Stomach (tissue), 9 donors: ENCODE measurements around the gene SLC36A2. TPM values are rescaled to one million over a fixed set of nuclear protein-coding genes. Genes with fewer than 3 reads are reported as not detected.

Source experiments
- DNase-seq, 2 donors: peaks; one replicate each; pipeline versions ENCODE4 v3.0.0 to v3.0.0-alpha.2; 2013 to 2019
- H3K27ac ChIP-seq, 5 donors: fragments of 200-600 bp in 4 of 5; sonication (generic) in 4 of 5; one replicate each; pipeline ENCODE4 v1.5.1; 2013 to 2019; ENCODE audit warnings: mild to moderate bottlenecking in 1 of 5, moderate library complexity in 1 of 5
- H3K27me3 ChIP-seq, 3 donors: fragments of 200-600 bp; sonication (generic); one replicate each; pipeline ENCODE4 v1.5.1; 2017 to 2019; ENCODE audit warnings: mixed run types in 1 of 3
- H3K36me3 ChIP-seq, 4 donors: fragments of 200-600 bp; sonication (generic); 1 replicate in 3 of 4; 2 replicates in 1 of 4; pipeline ENCODE4 v1.5.1; 2016 to 2019
- H3K4me1 ChIP-seq, 4 donors: fragments of 200-600 bp; sonication (generic); one replicate each; pipeline ENCODE4 v1.5.1; 2016 to 2019
- H3K4me3 ChIP-seq, 4 donors: fragments of 200-600 bp; sonication (generic) in 3 of 4; one replicate each; pipeline ENCODE4 v1.5.1; 2016 to 2019; ENCODE audit warnings: mild to moderate bottlenecking in 1 of 4
- H3K9me3 ChIP-seq, 4 donors: fragments of 200-600 bp; sonication (generic); one replicate each; pipeline ENCODE4 v1.5.1; 2016 to 2019
- CTCF ChIP-seq, 7 experiments: fragments of 450-650 bp in 4 of 7; fragments of 200-600 bp in 3 of 7; sonication (generic) in 3 of 7; IDR thresholded peaks; one replicate each; pipeline ENCODE4 v1.5.1; 2016 to 2019; ENCODE audit warnings: antibody characterized with exemption in 7 of 7, control low read depth in 2 of 7, mild to moderate bottlenecking in 1 of 7
- EP300 ChIP-seq: sonication (generic); formaldehyde crosslinking; IDR thresholded peaks from one replicate; pipeline ENCODE4 v1.6.1; 2017; ENCODE audit warnings: antibody characterized with exemption
- POLR2A ChIP-seq, 4 donors: fragments of 450-650 bp; IDR thresholded peaks; one replicate each; pipeline ENCODE4 v1.6.1; 2016; ENCODE audit warnings: antibody characterized with exemption in 4 of 4, control low read depth in 2 of 4, mild to moderate bottlenecking in 1 of 4, moderate library complexity in 1 of 4
- POLR2AphosphoS5 ChIP-seq, 3 donors: sonication (generic); formaldehyde crosslinking; IDR thresholded peaks; one replicate each; pipeline ENCODE4 v1.6.1; 2016; ENCODE audit warnings: antibody characterized with exemption in 3 of 3
- WGBS, 5 donors: extraction: QIAGEN DNeasy Blood & Tissue Kit in 3 of 5; methylation state at CpG; one replicate each; pipeline versions ENCODE4 v1.1.5 to v1.1.7; 2013 to 2018; 5-methylcytosine and 5-hydroxymethylcytosine counted together
- intact Hi-C: fragments of 100-400 bp; cut with DNase I; formaldehyde crosslinking; loops from one replicate; pipeline ENCODE4 v1.15.1; 2023; ENCODE audit warnings: low total_unique reads
- polyA plus RNA-seq, 3 donors: library from polyadenylated mRNA; stranded (reverse); fragments of 200-250 nt; gene quantifications; one replicate each; pipeline ENCODE4 v1.2.3, GENCODE V29; 2013
- total RNA-seq, 5 donors: library from RNA; depleted of rRNA; stranded (reverse); fragments of >200 nt; gene quantifications; one replicate each; pipeline versions ENCODE4 v1.1.0 to v1.2.3, GENCODE V29; 2014 to 2016
- donor health status: healthy with polysubstance abuse.
- donor health status: Bipolar disorder and iron deficiency.
- donor health status: healthy.

SLC36A2 gene
- total and polyA plus RNA-seq, 8 donors = not detected

DNA sequence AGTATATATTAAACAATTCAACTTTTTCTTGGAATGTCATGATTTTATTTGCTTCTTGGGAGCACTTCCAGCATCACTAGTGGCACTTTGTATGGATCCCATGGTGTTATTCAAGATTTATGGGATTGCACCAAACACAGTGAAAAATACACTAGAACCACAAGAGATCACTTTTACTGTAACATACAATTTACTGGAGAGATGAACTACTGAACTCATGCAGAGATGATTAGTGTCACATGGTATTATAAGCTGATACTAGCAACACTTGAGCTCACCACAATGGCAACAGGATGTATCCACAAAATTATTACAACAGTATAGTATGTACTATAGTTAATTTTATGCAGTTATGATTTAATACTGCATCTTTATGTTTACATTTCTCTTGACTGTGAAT, 16.3 kb upstream of the SLC36A2 start:
- intact Hi-C loops = no loop called here
- no peak overlapping the region for H3K4me3 ChIP-seq
- no peak for TF ChIP-seq POLR2AphosphoS5 (IDR thresholded peaks at IDR 0.05)
- no peak for TF ChIP-seq EP300
- no peak for TF ChIP-seq CTCF (IDR thresholded peaks at IDR 0.05)
- no peak for TF ChIP-seq POLR2A (IDR thresholded peaks at IDR 0.05)
- no peaks in the 10 kb centered on the region for H3K4me1 ChIP-seq
- peaks cover 3 to 59% (median 54%) of the 10 kb centered on the region in 4 donors for H3K9me3 ChIP-seq
- H3K27ac ChIP-seq = no peak overlapping the region
- DNase-seq = no peak
- no peaks in the 10 kb centered on the region for H3K27me3 ChIP-seq
- no peaks in the 10 kb centered on the region for H3K36me3 ChIP-seq

GRCh38 chr5:151362970-151363369, 15.6 kb upstream of the SLC36A2 start:
- WGBS, 5 donors = 73 to 83% (median 79%) methylated on average over 3 of the region's 3 CpGs

GRCh38 chr5:151359391-151359790, 12.0 kb upstream of the SLC36A2 start:
- H3K9me3 ChIP-seq = peaks cover 0 to 23% (median 16%) of the 10 kb centered on the region in 4 donors
- no peaks in the 10 kb centered on the region for H3K27me3 ChIP-seq
- TF ChIP-seq POLR2AphosphoS5 (IDR thresholded peaks at IDR 0.05) (no peak), POLR2A (IDR thresholded peaks at IDR 0.05) (no peak), EP300 (no peak), CTCF (IDR thresholded peaks at IDR 0.05) (no peak)
- intact Hi-C loops = no loop called here
- H3K27ac ChIP-seq = no peak overlapping the region
- no peak for DNase-seq
- no peaks in the 10 kb centered on the region for H3K36me3 ChIP-seq
- H3K4me1 ChIP-seq = no peaks in the 10 kb centered on the region
- no peak overlapping the region for H3K4me3 ChIP-seq
- 63 to 73% (median 68%) methylated on average over 2 of the region's 2 CpGs for WGBS, 5 donors

More at GRCh38 chr5:151362970-151363369, 15.6 kb upstream of the SLC36A2 start:
- H3K27me3 ChIP-seq = no peaks in the 10 kb centered on the region
- DNase-seq = no peak
- no peaks in the 10 kb centered on the region for H3K36me3 ChIP-seq
- H3K4me1 ChIP-seq = no peaks in the 10 kb centered on the region
- H3K4me3 ChIP-seq = no peak overlapping the region
- H3K27ac ChIP-seq = no peak overlapping the region
- peaks cover 3 to 52% (median 47%) of the 10 kb centered on the region in 4 donors for H3K9me3 ChIP-seq
- intact Hi-C loops = no loop called here
- TF ChIP-seq CTCF (IDR thresholded peaks at IDR 0.05) (no peak), POLR2AphosphoS5 (IDR thresholded peaks at IDR 0.05) (no peak), POLR2A (IDR thresholded peaks at IDR 0.05) (no peak), EP300 (no peak)

DNA sequence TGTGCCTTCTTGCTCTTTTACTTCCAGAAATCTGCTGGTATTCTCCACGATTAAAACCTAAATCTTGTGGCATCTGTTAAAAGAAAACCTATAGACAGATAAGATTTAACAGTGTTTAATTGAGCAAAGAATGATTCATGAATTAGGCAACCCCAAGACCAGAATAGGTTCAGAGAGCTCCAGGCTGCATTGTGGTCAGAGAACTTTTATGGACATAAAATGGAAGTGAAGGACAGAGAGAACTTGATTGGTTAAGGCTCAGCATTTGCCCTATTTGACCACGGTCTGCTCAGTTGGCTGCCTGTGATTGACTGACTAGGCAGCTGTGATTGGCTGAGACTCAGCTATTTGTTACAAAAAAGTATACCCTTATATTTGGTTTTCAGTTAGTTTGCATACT, 10.4 kb upstream of the SLC36A2 start:
- DNase-seq = no peak
- intact Hi-C loops = no loop called here
- WGBS, 5 donors = 32 to 52% (median 37%) methylated on average over 2 of the region's 2 CpGs
- Histone ChIP-seq H3K4me1 (no peaks in the 10 kb centered on the region), H3K27me3 (no peaks in the 10 kb centered on the region), H3K4me3 (no peak overlapping the region), H3K36me3 (no peaks in the 10 kb centered on the region), H3K9me3 (peaks cover 0 to 18% (median 13%) of the 10 kb centered on the region in 4 donors), H3K27ac (no peak overlapping the region)
- no peak for TF ChIP-seq EP300
- no peak for TF ChIP-seq POLR2AphosphoS5 (IDR thresholded peaks at IDR 0.05)
- TF ChIP-seq CTCF (IDR thresholded peaks at IDR 0.05) = no peak
- TF ChIP-seq POLR2A (IDR thresholded peaks at IDR 0.05) = no peak
